ENCODE data around the gene TTC22.

Gene TTC22

GRCh38 chr1:54800899-54801759 is at the start of gene TTC22:
TSS of gene TTC22 (minus strand) at chr1:54801323. CDS start at chr1:54801163, 160 bp downstream.
- DNase-seq: no peak

- DNase-seq: no peak
These were observed 49.6 kb upstream of the TTC22 start for GRCh38 chr1:54850737-54851136.

GRCh38 chr1:54850069-54850730 is 49.1 kb upstream of the TTC22 start:
- DNase-seq: no peak

GRCh38 chr1:54849219-54850068 is 48.3 kb upstream of the TTC22 start:
- no peak for DNase-seq

- no peak for DNase-seq
These were observed 47.2 kb upstream of the TTC22 start for GRCh38 chr1:54848134-54848948.

- no peak for DNase-seq
These were observed 45.7 kb upstream of the TTC22 start for GRCh38 chr1:54846716-54847284.

GRCh38 chr1:54846301-54846700 is 45.2 kb upstream of the TTC22 start:
- no peak for DNase-seq

GRCh38 chr1:54845772-54846171 is 44.6 kb upstream of the TTC22 start:
- no peak for DNase-seq

- no peak for DNase-seq
These were observed 43.4 kb upstream of the TTC22 start for GRCh38 chr1:54844564-54844963.

GRCh38 chr1:54843449-54843848 is 42.3 kb upstream of the TTC22 start:
- DNase-seq: no peak

- DNase-seq: no peak
These were observed 41.8 kb upstream of the TTC22 start for GRCh38 chr1:54842963-54843362.

GRCh38 chr1:54842206-54842915 is 41.2 kb upstream of the TTC22 start:
- no peak for DNase-seq

- DNase-seq: no peak
These were observed 38.7 kb upstream of the TTC22 start for GRCh38 chr1:54839824-54840223.

GRCh38 chr1:54838565-54839180 is 37.5 kb upstream of the TTC22 start:
- no peak for DNase-seq

- DNase-seq: no peak
These were observed 36.1 kb upstream of the TTC22 start for GRCh38 chr1:54837002-54837853.

- DNase-seq: no peak
These were observed 35.5 kb upstream of the TTC22 start for GRCh38 chr1:54836594-54836993.

- no peak for DNase-seq
These were observed 34.8 kb upstream of the TTC22 start for GRCh38 chr1:54835970-54836369.

GRCh38 chr1:54835131-54835898 is 34.2 kb upstream of the TTC22 start:
- no peak for DNase-seq

- no peak for DNase-seq
These were observed 33.0 kb upstream of the TTC22 start for GRCh38 chr1:54834007-54834541.

All from NCI-H187 treated with DMSO at 0.1 percent for 48 hours (cell line).